Measurements from ENCODE around the gene KLK3.
"Not testable (repeated sequence)": the region's sequence is repeated elsewhere in the genome, so short reads cannot be mapped to it uniquely, and the experiment has no call there.

Gene KLK3

DNA sequence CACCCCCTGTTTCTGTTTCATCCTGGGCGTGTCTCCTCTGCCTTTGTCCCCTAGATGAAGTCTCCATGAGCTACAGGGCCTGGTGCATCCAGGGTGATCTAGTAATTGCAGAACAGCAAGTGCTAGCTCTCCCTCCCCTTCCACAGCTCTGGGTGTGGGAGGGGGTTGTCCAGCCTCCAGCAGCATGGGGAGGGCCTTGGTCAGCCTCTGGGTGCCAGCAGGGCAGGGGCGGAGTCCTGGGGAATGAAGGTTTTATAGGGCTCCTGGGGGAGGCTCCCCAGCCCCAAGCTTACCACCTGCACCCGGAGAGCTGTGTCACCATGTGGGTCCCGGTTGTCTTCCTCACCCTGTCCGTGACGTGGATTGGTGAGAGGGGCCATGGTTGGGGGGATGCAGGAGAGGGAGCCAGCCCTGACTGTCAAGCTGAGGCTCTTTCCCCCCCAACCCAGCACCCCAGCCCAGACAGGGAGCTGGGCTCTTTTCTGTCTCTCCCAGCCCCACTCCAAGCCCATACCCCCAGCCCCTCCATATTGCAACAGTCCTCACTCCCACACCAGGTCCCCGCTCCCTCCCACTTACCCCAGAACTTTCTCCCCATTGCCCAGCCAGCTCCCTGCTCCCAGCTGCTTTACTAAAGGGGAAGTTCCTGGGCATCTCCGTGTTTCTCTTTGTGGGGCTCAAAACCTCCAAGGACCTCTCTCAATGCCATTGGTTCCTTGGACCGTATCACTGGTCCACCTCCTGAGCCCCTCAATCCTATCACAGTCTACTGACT lies at the start of gene KLK3:
Gene KLK3 (plus strand): TSS at position 280 of the 775 bp plus-strand sequence. CDS start 41 bp downstream, at position 321.
- DNase-seq, result no peak

DNA sequence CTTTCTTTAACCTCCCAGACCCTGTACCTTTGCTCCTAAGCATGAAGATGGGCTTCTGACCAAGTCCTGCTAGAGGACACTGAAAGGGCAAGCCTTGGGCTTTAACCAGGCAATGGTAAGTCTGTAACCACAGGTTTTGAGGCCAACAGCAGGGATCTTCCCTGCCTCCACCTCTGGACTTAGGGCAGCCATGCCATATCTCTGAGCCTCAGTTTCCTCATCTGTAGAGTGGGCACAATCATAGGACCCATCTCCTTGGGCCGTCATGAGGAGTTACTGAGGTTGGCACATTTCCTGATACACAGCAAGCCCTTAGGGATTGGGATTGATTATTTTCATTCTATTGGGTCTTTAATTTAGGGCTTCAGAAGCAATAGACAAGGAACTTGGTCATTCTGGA lies 45.9 kb upstream of the KLK3 start:
- DNase-seq, result no peak

DNA sequence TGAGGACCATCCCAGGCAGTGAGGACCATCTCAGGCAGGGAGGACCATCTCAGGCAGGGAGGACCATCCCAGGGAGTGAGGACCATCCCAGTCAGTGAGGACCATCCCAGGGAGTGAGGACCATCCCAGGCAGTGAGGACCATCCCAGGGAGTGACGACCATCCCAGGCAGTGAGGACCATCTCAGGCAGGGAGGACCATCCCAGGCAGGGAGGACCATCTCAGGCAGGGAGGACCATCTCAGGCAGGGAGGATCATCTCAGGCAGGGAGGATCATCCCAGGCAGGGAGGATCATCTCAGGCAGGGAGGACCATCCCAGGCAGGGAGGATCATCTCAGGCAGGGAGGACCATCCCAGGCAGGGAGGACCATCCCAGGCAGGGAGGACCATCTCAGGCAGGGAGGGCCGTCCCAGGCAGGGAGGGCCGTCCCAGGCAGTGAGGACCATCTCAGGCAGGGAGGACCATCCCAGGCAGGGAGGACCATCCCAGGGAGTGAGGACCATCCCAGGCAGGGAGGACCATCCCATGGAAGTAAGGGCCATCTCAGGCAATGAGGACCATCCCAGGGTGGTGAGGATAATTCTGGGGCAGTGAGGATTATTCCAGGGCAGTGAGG lies 43.0 kb upstream of the KLK3 start:
- not testable (repeated sequence) for DNase-seq

GRCh38 chr19:50812474-50812873 lies 42.2 kb upstream of the KLK3 start:
- DNase-seq, result no peak

DNA sequence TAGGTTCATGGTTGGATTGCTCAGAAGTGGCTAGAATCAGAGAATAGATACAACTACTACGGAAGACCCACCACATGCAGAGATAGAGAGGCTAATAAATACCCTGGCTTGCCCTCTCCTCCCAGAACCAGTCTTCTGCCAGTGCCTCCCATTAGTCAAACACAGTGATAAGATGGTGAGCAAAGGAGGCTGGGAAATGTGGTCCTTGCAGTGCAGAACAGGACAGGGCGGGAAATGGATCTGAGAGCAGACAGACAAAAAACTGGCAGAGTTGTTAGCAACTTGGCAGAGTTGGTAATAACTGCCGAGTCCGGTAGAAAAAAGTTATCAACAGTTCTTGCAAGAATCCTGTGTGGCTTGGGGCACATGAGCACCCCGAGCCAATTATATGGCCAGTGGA lies 39.8 kb upstream of the KLK3 start:
- no peak for DNase-seq

- no peak for DNase-seq
These were observed 39.3 kb upstream of the KLK3 start for GRCh38 chr19:50815439-50815838.

DNA sequence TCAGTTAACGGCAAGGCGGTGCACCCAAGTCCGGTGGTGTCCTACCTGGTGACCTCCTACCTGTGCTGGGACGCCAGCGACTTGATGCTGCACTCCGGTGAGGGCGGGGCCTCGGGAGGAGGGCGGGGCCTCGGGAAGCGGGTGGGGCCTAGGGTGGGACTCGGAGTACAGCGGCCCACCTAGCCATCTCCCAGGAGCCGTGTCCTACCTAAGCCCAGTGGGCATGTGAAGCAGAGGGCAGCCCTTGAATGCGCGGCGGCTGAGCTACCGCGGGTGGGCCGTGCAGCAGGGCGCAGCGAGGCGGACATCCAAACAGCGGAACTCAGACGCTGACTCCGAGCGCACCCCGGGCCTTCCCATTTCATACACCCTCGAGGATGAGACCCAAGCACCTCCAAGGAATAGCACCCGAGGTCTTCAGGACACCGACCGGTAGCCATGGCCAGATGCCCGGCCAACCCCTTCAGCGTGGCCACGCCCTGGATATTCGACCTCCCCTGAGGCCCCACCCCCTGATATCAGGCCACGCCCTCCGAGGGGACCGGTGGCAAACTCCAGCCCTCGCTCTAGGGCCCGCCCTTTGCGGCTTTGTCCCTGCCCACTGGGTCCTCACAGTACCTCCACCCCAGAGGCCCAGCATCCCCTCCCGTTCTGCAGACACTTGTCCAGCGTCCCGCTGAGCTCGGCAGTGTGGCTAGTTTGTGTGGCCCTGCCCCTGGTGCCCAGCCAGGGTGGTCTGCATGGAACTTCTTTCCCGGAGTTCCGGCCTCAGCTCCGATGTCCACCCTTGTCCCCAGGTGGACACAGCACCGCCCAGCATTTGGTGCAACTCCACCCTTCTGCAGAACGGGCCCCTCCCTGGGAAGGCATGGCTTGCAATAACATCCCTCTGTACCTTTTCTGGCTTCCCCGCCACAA lies 36.5 kb upstream of the KLK3 start:
- DNase-seq, result peak; percentile 54

DNA sequence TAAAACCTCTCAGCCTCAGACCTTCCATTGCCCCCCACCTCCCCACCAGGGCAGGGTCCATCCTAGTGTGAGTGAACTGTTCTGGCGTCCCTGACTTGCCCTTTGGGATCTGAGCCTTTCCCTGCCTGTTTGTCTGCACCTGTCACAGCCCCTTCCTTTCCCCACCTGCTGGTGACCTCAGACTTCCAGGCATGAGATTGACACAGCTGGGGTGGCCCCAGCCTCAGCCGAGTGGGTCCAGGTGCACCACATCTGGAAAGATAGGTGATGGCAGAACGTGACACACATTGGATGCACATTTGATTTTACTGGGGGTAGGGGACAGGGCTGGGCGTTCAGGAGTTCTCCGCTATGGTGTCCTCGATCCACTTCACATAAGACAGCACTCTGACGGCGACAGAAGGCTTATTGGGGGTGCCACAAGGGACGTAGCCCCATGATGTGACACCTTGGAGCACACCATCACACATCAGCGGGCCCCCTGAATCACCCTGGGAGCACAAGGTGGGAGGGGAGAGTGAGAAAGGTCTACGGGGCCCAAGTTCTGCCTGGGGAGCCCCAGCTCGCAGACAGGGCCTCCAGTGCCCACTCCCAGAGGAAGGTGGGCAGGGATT lies 35.7 kb upstream of the KLK3 start:
- no peak for DNase-seq

GRCh38 chr19:50819636-50820035 lies 35.1 kb upstream of the KLK3 start:
- DNase-seq, result no peak

DNA sequence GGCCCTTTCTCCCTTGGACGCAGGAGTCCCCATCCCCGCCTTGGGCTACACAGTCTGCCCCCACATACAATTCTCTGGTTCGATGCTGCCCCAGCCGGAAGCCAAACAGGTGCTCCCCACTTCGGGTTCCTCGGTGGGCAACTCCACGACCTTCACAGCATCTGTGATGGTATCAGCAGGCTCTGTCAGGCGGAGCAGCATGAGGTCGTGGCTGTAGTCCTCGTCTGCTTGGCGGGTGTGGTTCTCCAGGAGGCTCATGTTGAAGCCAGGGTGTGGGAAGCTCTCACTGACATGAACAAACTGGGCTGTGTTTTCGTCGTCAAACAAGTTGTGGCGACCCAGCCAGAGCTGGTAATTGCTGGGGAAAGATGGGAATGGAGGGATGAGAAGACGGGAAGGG lies 34.6 kb upstream of the KLK3 start:
- no peak for DNase-seq

DNA sequence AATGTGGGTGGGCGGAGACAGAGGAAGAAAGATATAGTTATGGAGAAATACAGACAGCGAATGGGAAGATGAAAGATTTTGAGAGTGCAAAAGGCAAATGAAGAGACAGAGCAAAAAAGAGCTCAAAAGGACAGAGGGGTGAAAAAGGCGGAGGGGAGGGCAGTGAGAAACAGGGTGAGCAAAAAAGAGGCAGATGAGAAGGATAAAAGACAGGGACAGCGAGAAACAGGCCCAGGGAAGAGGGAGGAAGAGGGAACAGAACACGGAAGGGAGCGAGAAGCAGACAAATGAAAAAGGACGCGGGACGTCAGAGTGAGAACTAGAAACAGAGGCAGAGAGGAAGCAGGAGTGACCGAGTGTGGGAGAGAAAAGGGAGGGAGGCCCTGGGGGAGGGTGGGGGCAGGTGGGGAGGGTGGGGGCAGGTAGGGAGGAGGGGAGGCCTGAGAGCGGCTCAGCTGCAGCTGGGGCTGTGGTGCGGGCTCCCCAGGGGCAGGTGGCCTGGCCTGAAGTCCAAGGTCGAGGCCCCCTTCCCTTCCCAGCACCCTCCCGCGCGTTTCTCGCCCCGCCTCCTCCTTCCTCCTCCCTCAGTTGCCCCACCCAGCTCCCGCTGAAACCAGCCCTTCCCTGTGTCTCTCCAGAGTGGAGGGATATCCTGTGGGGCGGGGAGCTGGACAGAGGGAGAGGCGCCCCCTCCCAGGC lies 34.0 kb upstream of the KLK3 start:
- DNase-seq, result peak; percentile 11

- DNase-seq, result no peak
These were observed 33.5 kb upstream of the KLK3 start for GRCh38 chr19:50821248-50821612.

DNA sequence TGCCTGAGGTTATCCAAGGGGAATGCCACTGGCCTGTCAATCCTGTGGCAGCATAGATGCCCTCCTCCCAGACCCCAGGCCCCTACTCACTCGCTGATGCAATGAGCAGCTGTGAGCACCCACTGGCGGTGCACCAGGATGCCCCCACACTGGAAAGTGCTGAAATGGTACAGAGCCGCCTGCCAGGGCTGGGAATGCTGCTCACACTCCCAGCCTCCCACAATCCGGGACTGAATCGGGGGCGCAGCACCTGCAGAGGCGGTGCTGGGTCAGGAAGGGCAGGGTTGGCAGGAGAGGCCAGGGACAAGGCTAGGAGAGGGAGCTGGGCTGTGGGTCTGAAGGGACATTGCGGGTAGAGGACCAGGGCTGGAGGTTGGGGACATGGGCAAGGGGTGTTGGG lies 33.1 kb upstream of the KLK3 start:
- no peak for DNase-seq

DNA sequence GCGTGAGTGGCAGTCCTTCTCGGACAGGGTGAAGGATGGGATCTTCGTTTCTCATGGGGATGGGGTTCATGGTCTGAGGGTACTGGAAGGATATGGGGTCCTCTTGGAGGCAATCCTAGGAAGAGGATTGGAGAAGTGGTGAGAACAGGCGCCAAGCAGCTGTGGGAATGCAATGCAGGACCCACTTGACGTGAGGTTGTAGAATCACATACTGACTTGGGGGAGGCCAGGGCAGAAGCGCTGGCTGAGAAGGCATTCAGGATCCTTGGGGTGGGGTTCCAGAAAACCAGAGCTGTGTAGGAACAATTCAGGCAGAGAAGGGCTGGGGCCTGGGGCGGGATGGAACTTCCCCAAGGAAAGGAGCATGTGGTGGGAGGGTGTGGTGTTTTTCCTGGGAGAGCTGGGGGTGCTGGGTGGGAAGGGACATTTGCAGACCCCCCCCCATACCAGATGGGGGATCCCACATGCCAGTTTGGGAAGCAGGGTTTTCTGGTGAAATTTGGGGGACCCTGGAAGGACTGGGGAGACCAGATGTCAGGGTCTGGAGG lies 32.0 kb upstream of the KLK3 start:
- no peak for DNase-seq

DNA sequence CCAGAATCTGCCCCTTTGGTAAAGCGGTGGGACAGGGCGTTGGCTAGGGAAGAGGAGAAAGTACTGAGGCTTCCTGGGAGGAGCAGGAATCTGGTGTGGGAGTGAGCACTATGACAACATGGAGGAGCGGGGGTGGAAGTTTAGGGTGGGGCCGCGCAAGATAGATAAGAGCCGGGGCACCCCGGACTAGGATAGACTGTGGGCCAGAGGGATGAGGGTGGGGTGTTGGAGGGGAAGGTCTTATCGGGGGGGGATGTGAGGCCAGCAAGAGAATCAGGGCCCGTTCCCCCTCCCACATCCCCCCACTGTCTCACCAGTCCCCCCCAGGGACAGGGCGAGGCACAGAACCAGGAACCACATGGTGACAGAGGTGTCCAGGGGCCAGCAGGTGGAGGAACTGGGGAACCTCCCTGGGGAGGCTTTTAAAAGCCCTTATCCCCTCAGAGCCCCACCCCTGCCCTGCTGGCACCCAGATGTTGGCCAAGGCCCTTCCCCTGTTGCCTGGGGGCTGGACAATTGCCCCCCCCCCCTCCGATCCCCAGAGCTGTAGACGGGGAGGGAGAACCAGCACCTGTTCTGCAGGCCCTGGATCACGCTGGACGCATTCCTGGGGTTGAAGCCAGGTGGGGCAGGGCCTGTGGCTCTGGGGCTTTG lies 31.2 kb upstream of the KLK3 start, which contains the start of gene KLK1:
Gene KLK1 (minus strand): TSS at position 399 of the 654 bp plus-strand sequence. CDS start 39 bp downstream, at position 360.
- no peak for DNase-seq

DNA sequence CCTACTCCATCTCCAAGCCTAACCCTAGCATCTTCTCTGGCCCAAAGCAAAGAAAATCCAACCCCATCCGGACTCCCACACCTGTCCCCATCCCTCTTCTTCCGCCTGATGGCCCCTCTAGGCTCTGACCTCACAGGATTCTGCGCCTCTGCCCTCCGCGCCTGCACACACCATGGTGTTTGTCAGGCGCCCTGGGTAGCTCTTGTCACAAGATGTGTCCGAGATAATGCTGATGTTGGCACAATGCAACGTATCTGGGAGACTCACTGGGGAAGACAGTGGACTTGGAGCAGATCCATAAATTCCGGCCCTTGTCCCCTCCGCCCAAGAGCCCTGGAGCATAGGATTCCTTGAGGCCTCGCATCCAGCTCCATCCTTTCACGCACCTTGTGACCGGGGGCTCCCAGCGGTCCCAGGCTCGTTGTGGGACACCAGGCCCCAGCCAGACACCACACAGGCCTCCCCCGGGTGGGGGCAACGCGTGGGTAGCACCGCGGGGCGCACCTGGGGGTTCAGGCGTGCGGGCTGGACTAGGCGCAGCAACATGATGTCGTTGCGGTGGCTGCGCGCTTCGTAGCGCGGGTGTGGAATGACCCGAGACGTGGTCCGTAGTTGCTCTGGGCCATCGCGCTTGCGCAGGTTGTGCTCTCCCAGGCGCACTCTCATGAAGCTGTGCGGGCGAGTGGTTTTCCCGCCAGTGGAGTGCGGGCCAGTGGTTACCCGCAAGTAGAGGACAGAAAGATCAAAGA lies 28.0 kb upstream of the KLK3 start:
- no peak for DNase-seq

- DNase-seq, result no peak
These were observed 27.2 kb upstream of the KLK3 start for GRCh38 chr19:50827476-50827875.

DNA sequence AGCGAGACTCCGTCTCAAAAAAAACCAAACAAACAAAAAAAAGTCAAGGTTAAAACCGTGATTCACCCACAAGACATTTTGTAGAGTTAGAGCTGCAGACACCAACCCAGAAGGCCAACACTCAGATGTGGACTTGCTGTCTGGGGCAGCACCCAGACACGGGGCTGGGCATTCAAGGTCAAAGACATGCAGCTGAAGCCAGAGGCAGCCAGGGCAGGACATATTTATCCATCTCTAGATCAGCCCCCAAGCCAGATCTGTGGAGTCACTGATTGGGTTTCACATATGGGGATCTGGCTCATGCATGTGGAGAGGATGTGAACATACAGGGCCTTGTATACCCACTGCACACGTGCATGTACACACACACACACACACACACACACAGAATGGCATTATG lies 24.9 kb upstream of the KLK3 start:
- DNase-seq, result no peak

GRCh38 chr19:50830266-50831025 lies 24.3 kb upstream of the KLK3 start:
- DNase-seq, result no peak

DNA sequence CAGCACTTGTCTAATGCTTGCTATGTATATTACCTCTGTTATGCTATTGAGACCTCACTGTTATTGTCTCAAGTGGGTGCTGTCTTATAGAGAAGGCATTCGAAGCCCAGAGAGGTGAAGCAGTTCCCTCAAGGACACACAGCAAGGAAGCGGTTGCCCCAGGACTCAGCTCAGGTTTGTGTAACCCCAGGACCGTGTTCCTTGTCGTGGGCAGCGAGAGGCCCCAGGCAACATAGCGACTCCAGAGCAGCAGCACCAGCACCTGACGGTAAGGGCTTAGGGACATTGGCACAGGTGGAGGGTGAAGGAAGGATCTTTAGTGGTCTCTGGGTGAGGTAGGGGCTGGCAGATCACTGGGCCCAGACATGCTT lies 23.7 kb upstream of the KLK3 start:
- no peak for DNase-seq
